ENCODE measurements around the gene FLRT2.

DNA sequence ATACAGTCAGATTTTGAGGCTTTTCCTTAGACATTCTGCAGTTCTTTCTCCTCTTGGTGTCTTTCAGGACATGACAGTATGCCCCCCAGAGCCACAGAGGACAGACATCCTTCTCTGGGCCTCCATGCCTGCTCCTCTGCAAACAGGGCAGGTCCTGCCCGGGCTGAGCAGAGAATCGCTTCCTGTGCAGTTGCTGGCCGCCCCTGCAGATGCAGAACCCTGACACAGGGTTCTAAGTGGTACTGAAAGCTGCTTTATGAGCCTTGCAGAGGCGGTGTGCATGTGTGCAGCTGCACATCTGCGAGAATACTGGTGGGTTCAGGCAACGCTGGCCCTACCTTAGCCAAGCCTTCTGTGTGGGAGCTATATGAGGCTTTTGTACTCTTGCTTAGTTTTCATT, 54.5 kb downstream of the FLRT2 start:
- TF ChIP-seq, protein P1, sequence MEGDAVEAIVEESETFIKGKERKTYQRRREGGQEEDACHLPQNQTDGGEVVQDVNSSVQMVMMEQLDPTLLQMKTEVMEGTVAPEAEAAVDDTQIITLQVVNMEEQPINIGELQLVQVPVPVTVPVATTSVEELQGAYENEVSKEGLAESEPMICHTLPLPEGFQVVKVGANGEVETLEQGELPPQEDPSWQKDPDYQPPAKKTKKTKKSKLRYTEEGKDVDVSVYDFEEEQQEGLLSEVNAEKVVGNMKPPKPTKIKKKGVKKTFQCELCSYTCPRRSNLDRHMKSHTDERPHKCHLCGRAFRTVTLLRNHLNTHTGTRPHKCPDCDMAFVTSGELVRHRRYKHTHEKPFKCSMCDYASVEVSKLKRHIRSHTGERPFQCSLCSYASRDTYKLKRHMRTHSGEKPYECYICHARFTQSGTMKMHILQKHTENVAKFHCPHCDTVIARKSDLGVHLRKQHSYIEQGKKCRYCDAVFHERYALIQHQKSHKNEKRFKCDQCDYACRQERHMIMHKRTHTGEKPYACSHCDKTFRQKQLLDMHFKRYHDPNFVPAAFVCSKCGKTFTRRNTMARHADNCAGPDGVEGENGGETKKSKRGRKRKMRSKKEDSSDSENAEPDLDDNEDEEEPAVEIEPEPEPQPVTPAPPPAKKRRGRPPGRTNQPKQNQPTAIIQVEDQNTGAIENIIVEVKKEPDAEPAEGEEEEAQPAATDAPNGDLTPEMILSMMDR (IDR thresholded peaks at IDR 0.05), result no peak
- TF ChIP-seq POLR2A (IDR thresholded peaks at IDR 0.05), result no peak
